ENCODE measurements around the gene CPNE1. TPM values are rescaled to one million over a fixed set of nuclear protein-coding genes. Genes with fewer than 3 reads are reported as not detected.

CPNE1 gene
- total RNA-seq = 80.0 and 134 TPM in 2 replicates

DNA sequence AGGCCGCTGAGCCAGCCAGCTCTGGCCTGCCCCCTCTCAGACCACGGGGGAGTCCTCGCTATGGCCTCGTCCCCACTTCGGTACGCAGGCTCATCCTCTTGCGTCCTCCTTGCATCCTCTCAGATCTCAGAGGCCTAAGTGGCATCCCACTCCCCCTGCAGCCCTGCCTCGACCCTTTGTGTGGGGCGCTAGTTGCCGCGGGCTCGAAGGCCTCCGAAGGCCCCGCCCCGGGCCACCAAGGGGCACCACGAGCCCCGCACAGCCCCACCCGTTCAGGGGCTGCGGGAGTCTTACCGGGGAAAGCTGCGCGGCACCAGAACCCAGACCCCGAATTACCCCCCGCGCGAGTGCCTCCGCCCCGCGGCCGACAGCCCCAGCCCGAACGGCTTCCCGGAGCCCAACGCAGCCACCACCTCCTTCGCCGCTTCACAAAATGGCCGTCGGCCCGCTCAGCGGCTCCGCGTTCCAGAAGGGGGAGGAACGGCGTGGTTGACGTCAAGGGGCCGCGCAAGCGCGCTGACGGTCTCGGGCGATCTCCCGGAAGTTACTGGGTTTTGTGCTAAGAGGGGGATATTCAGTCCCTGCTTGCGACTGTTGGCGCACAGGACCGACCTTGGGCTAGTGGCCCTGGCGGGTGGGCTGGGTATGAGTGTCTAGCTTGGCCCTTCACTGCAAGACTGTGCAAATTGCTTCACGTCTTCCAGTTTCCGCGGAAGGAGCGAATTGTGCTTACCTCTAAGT is at the start of gene CPNE1, which contains the start of gene RBM12:
TSS of gene CPNE1 (minus strand) at position 435 of the 741 bp plus-strand sequence. CDS start 31,977 bp downstream, outside the sequence.
TSS of gene RBM12 (minus strand) at position 435 of the 741 bp plus-strand sequence. CDS start 9,578 bp downstream, outside the sequence.

DNA sequence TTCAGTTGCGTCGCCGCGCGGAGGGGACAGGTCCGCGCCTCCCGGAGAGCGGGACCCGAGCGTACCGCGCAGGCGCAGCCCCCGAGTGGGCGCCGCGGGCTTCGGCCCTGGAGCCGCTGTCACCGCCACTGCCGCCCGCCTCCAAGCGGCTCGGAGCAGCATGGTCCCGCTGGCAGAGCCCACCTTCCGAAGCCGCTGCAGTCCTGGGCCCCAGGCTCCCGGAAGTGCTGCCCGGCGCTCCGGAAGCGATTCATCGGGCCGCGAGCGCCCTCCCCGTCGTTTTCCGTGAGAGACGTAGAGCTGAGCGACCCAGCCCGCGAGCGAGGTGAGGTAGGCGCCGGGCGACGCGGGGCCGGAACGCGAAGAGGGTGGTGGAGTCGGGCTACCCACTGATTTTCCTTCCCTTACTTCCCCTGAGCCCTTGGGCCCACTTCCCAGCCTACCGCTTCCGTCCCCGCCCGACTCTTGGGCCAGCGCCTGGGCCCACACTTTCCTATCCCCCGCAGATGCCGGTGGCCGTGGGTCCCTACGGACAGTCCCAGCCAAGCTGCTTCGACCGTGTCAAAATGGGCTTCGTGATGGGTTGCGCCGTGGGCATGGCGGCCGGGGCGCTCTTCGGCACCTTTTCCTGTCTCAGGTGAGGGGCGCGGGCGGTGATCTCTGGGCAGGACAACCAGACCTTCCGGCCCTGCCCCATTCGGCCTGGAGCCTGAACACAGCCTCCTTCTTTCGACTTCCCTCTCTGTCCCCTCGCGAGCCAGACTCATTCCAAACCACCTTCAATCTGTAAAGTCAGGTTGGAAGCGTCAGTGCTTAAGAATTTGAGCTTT is 34.6 kb upstream of the CPNE1 start, which contains the start of the genes NFS1 and ROMO1:
TSS of gene NFS1 (minus strand) at position 226 of the 830 bp plus-strand sequence. CDS start at position 162, 64 bp downstream.
TSS of gene ROMO1 (plus strand) at position 279 of the 830 bp plus-strand sequence. CDS start at position 507, 228 bp downstream.

DNA sequence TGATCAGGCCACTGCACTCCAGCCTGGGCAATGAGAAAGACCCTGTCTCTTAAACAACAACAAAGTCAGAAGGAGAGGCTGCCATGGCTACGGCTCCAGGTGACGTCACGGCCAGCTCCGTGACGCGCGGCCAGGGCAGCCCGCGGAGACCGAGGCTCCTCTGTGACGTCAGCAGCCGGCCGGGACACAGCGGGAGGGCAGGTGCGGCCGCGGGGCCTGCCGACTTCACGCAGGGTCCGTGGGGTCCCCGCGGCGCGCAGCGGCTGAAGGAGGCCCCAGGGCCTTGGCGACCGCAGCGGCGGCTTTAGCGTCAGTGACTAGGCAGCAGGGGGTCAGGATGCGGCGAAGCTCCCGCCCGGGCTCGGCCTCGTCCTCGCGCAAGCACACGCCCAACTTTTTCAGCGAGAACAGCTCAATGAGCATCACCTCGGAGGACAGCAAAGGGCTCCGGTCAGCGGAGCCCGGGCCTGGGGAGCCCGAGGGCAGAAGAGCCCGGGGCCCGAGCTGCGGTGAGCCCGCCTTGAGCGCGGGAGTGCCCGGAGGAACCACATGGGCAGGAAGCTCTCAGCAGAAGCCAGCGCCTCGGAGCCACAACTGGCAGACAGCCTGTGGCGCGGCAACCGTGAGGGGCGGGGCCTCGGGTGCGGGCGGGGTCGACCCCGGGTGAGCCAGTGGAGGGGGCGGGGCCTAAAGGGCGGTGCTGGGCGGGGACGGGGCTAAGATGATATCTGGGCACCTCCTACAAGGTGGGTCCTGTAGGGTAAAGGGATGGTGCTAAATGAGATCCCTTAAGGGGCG is 48.8 kb downstream of the CPNE1 start, which contains the start of gene SPAG4:
TSS of gene SPAG4 (plus strand) at position 163 of the 798 bp plus-strand sequence. CDS start at position 338, 175 bp downstream.

Other genes starting within 250 kb of the CPNE1 start
- gene GDF5, start 226.7 kb downstream of the CPNE1 start, total RNA-seq = 0.16 and 0.44 TPM in 2 replicates
- 10.0 and 17.9 TPM in 2 replicates for gene CEP250, start 209.3 kb downstream of the CPNE1 start, total RNA-seq
- not detected in 2 replicates for gene C20orf173, start 135.2 kb downstream of the CPNE1 start, total RNA-seq
- 232 and 344 TPM in 2 replicates for gene ERGIC3, start 122.8 kb downstream of the CPNE1 start, total RNA-seq
- 7.4 and 10.9 TPM in 2 replicates for gene SPAG4, start 49.1 kb downstream of the CPNE1 start, total RNA-seq
- 29.1 and 59.0 TPM in 2 replicates for gene RBM12, start within 50 bp of the CPNE1 start, total RNA-seq
- 13.9 and 15.1 TPM in 2 replicates for gene NFS1, start 34.5 kb upstream of the CPNE1 start, total RNA-seq
- gene ROMO1, start 34.5 kb upstream of the CPNE1 start, total RNA-seq = 222 and 428 TPM in 2 replicates
- gene RBM39, start 77.4 kb upstream of the CPNE1 start, total RNA-seq = 244 and 463 TPM in 2 replicates
- 21.9 and 39.6 TPM in 2 replicates for gene PHF20, start 107.1 kb upstream of the CPNE1 start, total RNA-seq